ENCODE measurements around the gene CSF1R.

CSF1R gene

GRCh38 chr5:150026682-150027172 is 59.6 kb downstream of the CSF1R start:
- Histone ChIP-seq H3K4me1 (ENCODE audit: low read length) (no peaks in the 10 kb centered on the region), H3K36me3 (replicated peaks; ENCODE audit: low read depth, low read length) (peaks cover 27% of the 10 kb centered on the region), H3K4me3 (ENCODE audit: low read length) (no peak overlapping the region), H3K27me3 (ENCODE audit: low read depth, low read length) (no peaks in the 10 kb centered on the region), H3K4me2 (ENCODE audit: low read length) (no peak overlapping the region), H3K79me2 (ENCODE audit: low read length) (no peaks in the 10 kb centered on the region), H3K27ac (ENCODE audit: low read length) (no peak overlapping the region), H3K9ac (ENCODE audit: low read length) (no peak overlapping the region), H2AFZ (ENCODE audit: low read depth, low read length) (no peak overlapping the region), H3K9me3 (ENCODE audit: insufficient read depth, low read length) (no peaks in the 10 kb centered on the region), H4K20me1 (ENCODE audit: insufficient read depth, low read length) (no peaks in the 10 kb centered on the region)
- TF ChIP-seq, protein P1, sequence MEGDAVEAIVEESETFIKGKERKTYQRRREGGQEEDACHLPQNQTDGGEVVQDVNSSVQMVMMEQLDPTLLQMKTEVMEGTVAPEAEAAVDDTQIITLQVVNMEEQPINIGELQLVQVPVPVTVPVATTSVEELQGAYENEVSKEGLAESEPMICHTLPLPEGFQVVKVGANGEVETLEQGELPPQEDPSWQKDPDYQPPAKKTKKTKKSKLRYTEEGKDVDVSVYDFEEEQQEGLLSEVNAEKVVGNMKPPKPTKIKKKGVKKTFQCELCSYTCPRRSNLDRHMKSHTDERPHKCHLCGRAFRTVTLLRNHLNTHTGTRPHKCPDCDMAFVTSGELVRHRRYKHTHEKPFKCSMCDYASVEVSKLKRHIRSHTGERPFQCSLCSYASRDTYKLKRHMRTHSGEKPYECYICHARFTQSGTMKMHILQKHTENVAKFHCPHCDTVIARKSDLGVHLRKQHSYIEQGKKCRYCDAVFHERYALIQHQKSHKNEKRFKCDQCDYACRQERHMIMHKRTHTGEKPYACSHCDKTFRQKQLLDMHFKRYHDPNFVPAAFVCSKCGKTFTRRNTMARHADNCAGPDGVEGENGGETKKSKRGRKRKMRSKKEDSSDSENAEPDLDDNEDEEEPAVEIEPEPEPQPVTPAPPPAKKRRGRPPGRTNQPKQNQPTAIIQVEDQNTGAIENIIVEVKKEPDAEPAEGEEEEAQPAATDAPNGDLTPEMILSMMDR (IDR thresholded peaks at IDR 0.05; ENCODE audit: low read depth, low read length) = no peak
- no peak for TF ChIP-seq EZH2phosphoT487 (IDR thresholded peaks at IDR 0.05; ENCODE audit: low read depth)

- Histone ChIP-seq H3K4me1 (ENCODE audit: low read length) (no peaks in the 10 kb centered on the region), H2AFZ (ENCODE audit: low read depth, low read length) (no peak overlapping the region), H3K4me3 (ENCODE audit: low read length) (no peak overlapping the region), H3K27me3 (ENCODE audit: low read depth, low read length) (no peaks in the 10 kb centered on the region), H3K79me2 (ENCODE audit: low read length) (no peaks in the 10 kb centered on the region), H3K27ac (ENCODE audit: low read length) (no peak overlapping the region), H3K9me3 (ENCODE audit: insufficient read depth, low read length) (no peaks in the 10 kb centered on the region), H3K36me3 (replicated peaks; ENCODE audit: low read depth, low read length) (peaks cover 25% of the 10 kb centered on the region), H3K4me2 (ENCODE audit: low read length) (no peak overlapping the region), H3K9ac (ENCODE audit: low read length) (no peak overlapping the region), H4K20me1 (ENCODE audit: insufficient read depth, low read length) (no peaks in the 10 kb centered on the region)
- TF ChIP-seq EZH2phosphoT487 (IDR thresholded peaks at IDR 0.05; ENCODE audit: low read depth) = no peak
- TF ChIP-seq, protein P1 (IDR thresholded peaks at IDR 0.05; ENCODE audit: low read depth, low read length) = no peak
Observed at GRCh38 chr5:150024346-150024984, 61.9 kb downstream of the CSF1R start.

GRCh38 chr5:150023136-150023535 is 63.2 kb downstream of the CSF1R start:
- Histone ChIP-seq H3K4me3 (ENCODE audit: low read length) (no peak overlapping the region), H2AFZ (ENCODE audit: low read depth, low read length) (no peak overlapping the region), H3K79me2 (ENCODE audit: low read length) (no peaks in the 10 kb centered on the region), H4K20me1 (ENCODE audit: insufficient read depth, low read length) (no peaks in the 10 kb centered on the region), H3K9me3 (ENCODE audit: insufficient read depth, low read length) (no peaks in the 10 kb centered on the region), H3K4me1 (ENCODE audit: low read length) (no peaks in the 10 kb centered on the region), H3K27me3 (ENCODE audit: low read depth, low read length) (no peaks in the 10 kb centered on the region), H3K36me3 (replicated peaks; ENCODE audit: low read depth, low read length) (peaks cover 30% of the 10 kb centered on the region), H3K27ac (ENCODE audit: low read length) (no peak overlapping the region), H3K4me2 (ENCODE audit: low read length) (no peak overlapping the region), H3K9ac (ENCODE audit: low read length) (no peak overlapping the region)
- TF ChIP-seq, protein P1 (IDR thresholded peaks at IDR 0.05; ENCODE audit: low read depth, low read length) = no peak
- no peak for TF ChIP-seq EZH2phosphoT487 (IDR thresholded peaks at IDR 0.05; ENCODE audit: low read depth)

DNA sequence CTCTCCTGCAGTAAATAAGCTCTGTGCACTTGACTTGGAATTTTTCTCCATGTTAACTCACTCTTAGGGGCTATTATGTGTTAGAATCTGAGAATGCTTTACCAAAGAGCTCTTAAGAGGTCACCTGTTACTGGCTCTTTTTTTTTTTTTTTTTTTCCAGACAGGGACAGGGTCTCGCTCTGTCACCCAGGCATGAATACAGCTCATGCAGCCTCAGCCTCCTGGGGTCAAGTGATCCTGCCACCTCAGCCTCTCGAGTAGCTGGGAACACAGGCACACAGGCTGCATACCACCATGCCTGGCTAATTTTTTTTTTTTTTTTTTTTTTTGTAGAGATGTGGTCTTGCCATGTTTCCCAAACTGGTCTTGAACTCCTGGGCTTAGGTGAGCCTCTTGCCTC is 63.7 kb downstream of the CSF1R start:
- no peaks in the 10 kb centered on the region for H4K20me1 ChIP-seq (ENCODE audit: insufficient read depth, low read length)
- H2AFZ ChIP-seq (ENCODE audit: low read depth, low read length) = no peak overlapping the region
- no peaks in the 10 kb centered on the region for H3K4me1 ChIP-seq (ENCODE audit: low read length)
- no peak for TF ChIP-seq EZH2phosphoT487 (IDR thresholded peaks at IDR 0.05; ENCODE audit: low read depth)
- TF ChIP-seq, protein P1 (IDR thresholded peaks at IDR 0.05; ENCODE audit: low read depth, low read length) = no peak
- peaks cover 33% of the 10 kb centered on the region for H3K36me3 ChIP-seq (replicated peaks; ENCODE audit: low read depth, low read length)
- H3K79me2 ChIP-seq (ENCODE audit: low read length) = no peaks in the 10 kb centered on the region
- H3K9ac ChIP-seq (ENCODE audit: low read length) = no peak overlapping the region
- H3K27ac ChIP-seq (ENCODE audit: low read length) = no peak overlapping the region
- no peak overlapping the region for H3K4me3 ChIP-seq (ENCODE audit: low read length)
- H3K9me3 ChIP-seq (ENCODE audit: insufficient read depth, low read length) = no peaks in the 10 kb centered on the region
- H3K4me2 ChIP-seq (ENCODE audit: low read length) = no peak overlapping the region
- H3K27me3 ChIP-seq (ENCODE audit: low read depth, low read length) = no peaks in the 10 kb centered on the region
